Pons (tissue), 1 donor: ENCODE data around the gene RTN1.

Experiments
- DNase-seq: peaks from one replicate; pipeline ENCODE4 v3.0.0-alpha.2; 2016; ENCODE audit warnings: low spot score

The RTN1 gene

DNA sequence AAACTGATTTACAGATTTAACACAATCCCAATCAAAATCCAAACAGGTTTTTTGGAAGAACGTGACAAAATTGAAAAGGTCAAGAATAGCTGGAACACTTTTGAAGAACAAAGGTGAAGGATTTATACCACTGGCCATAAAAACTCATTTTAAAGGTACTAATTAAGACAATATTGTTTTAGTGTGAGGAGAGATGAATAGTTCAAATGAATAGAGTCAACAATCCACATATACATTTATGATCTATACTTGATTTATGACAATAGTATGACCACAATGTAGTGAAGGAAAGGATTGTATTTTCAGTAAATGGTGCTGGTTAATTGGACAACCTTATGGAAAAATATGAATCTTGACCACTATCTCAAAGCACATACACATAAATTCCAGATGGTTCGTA, 323.3 kb downstream of the RTN1 start:
- DNase-seq: no peak
